ENCODE data around the gene NHLRC4. TPM values are rescaled to one million over a fixed set of nuclear protein-coding genes. Genes with fewer than 3 reads are reported as not detected.

Gene NHLRC4
- total and polyA plus RNA-seq, 9 of the 15 experiments (the other 6 are each of a cell fraction or from before 2014, with no cell fraction given), result 0.24 to 3.7 (median 1.3) TPM; not detected in 2

DNA sequence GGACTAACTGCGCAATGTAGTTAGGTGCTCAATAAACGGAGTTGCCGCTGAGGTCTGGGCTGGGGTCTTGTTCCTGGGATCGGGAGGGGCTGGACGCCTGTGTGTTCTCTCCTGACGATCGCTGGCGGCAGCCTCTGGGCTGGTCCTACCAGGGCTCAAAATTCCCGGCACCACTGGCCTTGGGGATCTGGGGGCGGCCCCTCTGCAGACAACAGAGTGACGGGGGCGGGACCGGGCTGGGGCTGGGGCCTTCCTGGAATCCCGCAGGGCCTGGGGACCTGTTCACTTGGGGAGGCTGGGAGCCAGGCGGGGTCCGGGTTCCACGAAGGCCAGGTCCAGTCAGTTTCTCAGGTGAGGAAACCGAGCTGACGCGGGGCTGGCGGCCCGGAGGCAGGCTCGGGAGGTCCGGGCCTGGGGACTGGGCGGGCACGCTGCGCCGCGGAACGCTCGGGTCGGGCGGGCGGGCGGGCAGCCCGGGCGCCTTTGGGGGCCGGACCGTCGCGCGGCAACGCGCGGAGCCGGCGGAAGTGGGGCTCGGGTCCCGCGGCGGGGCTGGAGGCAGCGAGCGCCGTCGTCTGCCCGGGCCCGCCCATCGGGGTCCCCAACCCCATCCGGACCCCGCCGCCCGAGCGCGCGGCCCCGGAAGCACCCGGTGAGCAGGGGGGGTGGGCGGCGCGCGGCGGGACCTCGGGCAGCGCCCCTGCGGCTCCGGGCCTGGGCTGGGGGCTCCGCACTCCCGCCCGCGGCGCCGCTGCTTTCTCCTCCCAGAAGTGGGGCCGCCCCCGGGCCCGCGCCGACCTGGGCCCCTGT, 2.8 kb downstream of the NHLRC4 start, which contains the start of gene PIGQ (continued):
- TF ChIP-seq ZNF263 (CRISPR knock-in tag; IDR thresholded peaks at IDR 0.05; ENCODE audit: borderline replicate concordance) (0 out of 2 replicates have a peak, but pooled peaks have one; percentile 33), ZFX (CRISPR knock-in tag; IDR thresholded peaks at IDR 0.05) (peak; percentile 68), NONO (IDR thresholded peaks at IDR 0.05; ENCODE audit: low read depth in 2 of 2, low read length in 1 of 2) (peak in 1 of 2 experiments; percentile 83; a peak in 2 of 4 replicates)
- TF ChIP-seq, protein P1, sequence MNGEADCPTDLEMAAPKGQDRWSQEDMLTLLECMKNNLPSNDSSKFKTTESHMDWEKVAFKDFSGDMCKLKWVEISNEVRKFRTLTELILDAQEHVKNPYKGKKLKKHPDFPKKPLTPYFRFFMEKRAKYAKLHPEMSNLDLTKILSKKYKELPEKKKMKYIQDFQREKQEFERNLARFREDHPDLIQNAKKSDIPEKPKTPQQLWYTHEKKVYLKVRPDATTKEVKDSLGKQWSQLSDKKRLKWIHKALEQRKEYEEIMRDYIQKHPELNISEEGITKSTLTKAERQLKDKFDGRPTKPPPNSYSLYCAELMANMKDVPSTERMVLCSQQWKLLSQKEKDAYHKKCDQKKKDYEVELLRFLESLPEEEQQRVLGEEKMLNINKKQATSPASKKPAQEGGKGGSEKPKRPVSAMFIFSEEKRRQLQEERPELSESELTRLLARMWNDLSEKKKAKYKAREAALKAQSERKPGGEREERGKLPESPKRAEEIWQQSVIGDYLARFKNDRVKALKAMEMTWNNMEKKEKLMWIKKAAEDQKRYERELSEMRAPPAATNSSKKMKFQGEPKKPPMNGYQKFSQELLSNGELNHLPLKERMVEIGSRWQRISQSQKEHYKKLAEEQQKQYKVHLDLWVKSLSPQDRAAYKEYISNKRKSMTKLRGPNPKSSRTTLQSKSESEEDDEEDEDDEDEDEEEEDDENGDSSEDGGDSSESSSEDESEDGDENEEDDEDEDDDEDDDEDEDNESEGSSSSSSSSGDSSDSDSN (IDR thresholded peaks at IDR 0.05; ENCODE audit: borderline replicate concordance in 1 of 2, low read depth in 2 of 2, low read length in 2 of 2), result 0 out of 4 replicates have a peak, but pooled peaks of 1 of the 2 experiments have one; percentile 22
- TF ChIP-seq, protein P2, sequence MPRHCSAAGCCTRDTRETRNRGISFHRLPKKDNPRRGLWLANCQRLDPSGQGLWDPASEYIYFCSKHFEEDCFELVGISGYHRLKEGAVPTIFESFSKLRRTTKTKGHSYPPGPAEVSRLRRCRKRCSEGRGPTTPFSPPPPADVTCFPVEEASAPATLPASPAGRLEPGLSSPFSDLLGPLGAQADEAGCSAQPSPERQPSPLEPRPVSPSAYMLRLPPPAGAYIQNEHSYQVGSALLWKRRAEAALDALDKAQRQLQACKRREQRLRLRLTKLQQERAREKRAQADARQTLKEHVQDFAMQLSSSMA (CRISPR knock-in tag; IDR thresholded peaks at IDR 0.05), result 0 out of 2 replicates have a peak, but pooled peaks have one; percentile 43
- TF ChIP-seq, protein P3, sequence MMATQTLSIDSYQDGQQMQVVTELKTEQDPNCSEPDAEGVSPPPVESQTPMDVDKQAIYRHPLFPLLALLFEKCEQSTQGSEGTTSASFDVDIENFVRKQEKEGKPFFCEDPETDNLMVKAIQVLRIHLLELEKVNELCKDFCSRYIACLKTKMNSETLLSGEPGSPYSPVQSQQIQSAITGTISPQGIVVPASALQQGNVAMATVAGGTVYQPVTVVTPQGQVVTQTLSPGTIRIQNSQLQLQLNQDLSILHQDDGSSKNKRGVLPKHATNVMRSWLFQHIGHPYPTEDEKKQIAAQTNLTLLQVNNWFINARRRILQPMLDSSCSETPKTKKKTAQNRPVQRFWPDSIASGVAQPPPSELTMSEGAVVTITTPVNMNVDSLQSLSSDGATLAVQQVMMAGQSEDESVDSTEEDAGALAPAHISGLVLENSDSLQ (IDR thresholded peaks at IDR 0.05), result 0 out of 2 replicates have a peak, but pooled peaks have one; percentile 32
- TF ChIP-seq, protein P4, sequence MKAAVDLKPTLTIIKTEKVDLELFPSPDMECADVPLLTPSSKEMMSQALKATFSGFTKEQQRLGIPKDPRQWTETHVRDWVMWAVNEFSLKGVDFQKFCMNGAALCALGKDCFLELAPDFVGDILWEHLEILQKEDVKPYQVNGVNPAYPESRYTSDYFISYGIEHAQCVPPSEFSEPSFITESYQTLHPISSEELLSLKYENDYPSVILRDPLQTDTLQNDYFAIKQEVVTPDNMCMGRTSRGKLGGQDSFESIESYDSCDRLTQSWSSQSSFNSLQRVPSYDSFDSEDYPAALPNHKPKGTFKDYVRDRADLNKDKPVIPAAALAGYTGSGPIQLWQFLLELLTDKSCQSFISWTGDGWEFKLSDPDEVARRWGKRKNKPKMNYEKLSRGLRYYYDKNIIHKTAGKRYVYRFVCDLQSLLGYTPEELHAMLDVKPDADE (conservative IDR thresholded peaks at IDR 0.05; ENCODE audit: control insufficient read depth, low read depth, low read length), result peak; percentile 37; the same call in 1 of the 2 replicates
- TF ChIP-seq, protein P5, sequence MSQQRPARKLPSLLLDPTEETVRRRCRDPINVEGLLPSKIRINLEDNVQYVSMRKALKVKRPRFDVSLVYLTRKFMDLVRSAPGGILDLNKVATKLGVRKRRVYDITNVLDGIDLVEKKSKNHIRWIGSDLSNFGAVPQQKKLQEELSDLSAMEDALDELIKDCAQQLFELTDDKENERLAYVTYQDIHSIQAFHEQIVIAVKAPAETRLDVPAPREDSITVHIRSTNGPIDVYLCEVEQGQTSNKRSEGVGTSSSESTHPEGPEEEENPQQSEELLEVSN (IDR thresholded peaks at IDR 0.05; ENCODE audit: borderline replicate concordance in 1 of 2, extremely low read depth in 1 of 2, insufficient read depth in 1 of 2, insufficient read length in 1 of 2, low read depth in 1 of 2, low read length in 1 of 2, poor library complexity in 1 of 2, severe bottlenecking in 1 of 2), result peak in 1 of 2 experiments; percentile 74
